Colonic mucosa (tissue), 4 donors: ENCODE measurements around the gene SPECC1L. TPM values are rescaled to one million over a fixed set of nuclear protein-coding genes. Genes with fewer than 3 reads are reported as not detected.

Experiments
- DNase-seq: peaks from one replicate; pipeline ENCODE4 v3.0.0-alpha.2; 2020
- H3K27ac ChIP-seq: fragments of 200-600 bp; one replicate; pipeline ENCODE4 v1.8.0; 2021
- H3K27me3 ChIP-seq: fragments of 200-600 bp; one replicate; pipeline ENCODE4 v1.8.0; 2021
- H3K36me3 ChIP-seq: fragments of 200-600 bp; one replicate; pipeline ENCODE4 v1.8.0; 2021
- H3K4me1 ChIP-seq: fragments of 200-600 bp; one replicate; pipeline ENCODE4 v1.8.0; 2021; ENCODE audit warnings: mild to moderate bottlenecking
- H3K4me3 ChIP-seq: fragments of 200-600 bp; one replicate; pipeline ENCODE4 v1.8.0; 2021
- H3K9ac ChIP-seq, 2 donors: one replicate each; pipeline ENCODE4 v1.7.0; 2013; ENCODE audit warnings: control low read depth in 2 of 2, low read depth in 2 of 2, low read length in 2 of 2
- H3K9me3 ChIP-seq: fragments of 200-600 bp; one replicate; pipeline ENCODE4 v1.8.0; 2021
- intact Hi-C: fragments of 100-400 bp; cut with DNase I; formaldehyde crosslinking; loops from one replicate; pipeline ENCODE4 v1.14.1; 2022
- total RNA-seq, 2 donors: library from RNA; stranded (reverse); fragmentation: NEBNext Ultra II Directional in 1 of 2; extraction: Animal tissue kit (Norgen Biotek cat#: 25700) in 1 of 2; gene quantifications; one replicate each; pipeline ENCODE4 v1.2.1, GENCODE V29; 2021
- TF ChIP-seq, protein P1 (sequence below): fragments of 200-600 bp; IDR thresholded peaks from one replicate; pipeline ENCODE4 v1.8.0; 2022; ENCODE audit warnings: antibody characterized with exemption, mild to moderate bottlenecking
- donor health status: healthy.
- donor health status: DM: no; HTN: no; CAD: no.
- donor health status: DM: no; HTN: no; CAD: no.

The SPECC1L gene
- total RNA-seq, 2 donors from 2014 or later: 45.3 to 55.3 TPM

DNA sequence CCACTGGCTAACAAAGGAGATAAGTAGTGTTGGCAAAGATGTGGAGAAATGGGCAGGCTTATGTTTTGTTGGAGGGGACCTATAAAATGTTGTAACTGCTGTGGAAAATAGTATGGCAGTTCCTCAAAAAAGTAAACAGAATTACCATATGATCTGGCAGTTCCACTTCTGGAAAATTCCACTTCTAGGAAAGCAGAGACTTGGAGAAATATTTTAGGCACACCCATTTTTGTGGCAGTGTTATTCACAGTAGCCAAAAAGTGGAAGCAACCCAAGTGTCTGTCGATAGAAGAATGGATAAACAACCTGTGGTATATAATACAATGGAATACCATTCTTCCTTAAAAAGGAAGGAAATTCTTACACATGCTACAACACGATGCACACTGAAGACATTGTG, 99.8 kb downstream of the SPECC1L start:
- Histone ChIP-seq H3K9ac (no peak overlapping the region), H3K36me3 (no peaks in the 10 kb centered on the region), H3K9me3 (no peaks in the 10 kb centered on the region), H3K27me3 (no peaks in the 10 kb centered on the region), H3K27ac (no peak overlapping the region), H3K4me1 (no peaks in the 10 kb centered on the region), H3K4me3 (no peak overlapping the region)
- intact Hi-C loops: no loop called here
- TF ChIP-seq, protein P1, sequence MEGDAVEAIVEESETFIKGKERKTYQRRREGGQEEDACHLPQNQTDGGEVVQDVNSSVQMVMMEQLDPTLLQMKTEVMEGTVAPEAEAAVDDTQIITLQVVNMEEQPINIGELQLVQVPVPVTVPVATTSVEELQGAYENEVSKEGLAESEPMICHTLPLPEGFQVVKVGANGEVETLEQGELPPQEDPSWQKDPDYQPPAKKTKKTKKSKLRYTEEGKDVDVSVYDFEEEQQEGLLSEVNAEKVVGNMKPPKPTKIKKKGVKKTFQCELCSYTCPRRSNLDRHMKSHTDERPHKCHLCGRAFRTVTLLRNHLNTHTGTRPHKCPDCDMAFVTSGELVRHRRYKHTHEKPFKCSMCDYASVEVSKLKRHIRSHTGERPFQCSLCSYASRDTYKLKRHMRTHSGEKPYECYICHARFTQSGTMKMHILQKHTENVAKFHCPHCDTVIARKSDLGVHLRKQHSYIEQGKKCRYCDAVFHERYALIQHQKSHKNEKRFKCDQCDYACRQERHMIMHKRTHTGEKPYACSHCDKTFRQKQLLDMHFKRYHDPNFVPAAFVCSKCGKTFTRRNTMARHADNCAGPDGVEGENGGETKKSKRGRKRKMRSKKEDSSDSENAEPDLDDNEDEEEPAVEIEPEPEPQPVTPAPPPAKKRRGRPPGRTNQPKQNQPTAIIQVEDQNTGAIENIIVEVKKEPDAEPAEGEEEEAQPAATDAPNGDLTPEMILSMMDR: no peak
- no peak for DNase-seq

DNA sequence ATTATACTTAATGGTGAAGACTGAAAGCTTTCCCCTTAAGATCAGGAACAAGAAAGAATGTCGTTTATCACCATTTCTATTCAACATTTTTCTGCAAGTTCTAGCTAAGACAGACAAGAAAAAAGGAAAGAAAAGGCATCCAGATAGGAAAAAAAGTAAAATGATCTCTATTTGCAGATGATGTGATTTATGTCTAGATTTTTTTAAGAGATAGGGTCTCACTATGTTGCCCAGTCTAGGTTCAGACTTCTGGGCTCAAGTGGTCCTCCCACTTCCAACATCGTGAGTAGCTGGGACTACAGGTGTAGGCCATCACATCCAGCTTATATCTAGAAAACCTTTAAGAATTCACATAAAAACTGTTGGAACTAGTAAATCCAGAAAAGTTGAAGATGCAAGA, 105.4 kb downstream of the SPECC1L start:
- H3K27ac ChIP-seq: no peak overlapping the region
- no peaks in the 10 kb centered on the region for H3K27me3 ChIP-seq
- TF ChIP-seq, protein P1: no peak
- intact Hi-C loops: no loop called here
- no peak for DNase-seq
- no peaks in the 10 kb centered on the region for H3K9me3 ChIP-seq
- H3K4me1 ChIP-seq: no peaks in the 10 kb centered on the region
- no peak overlapping the region for H3K4me3 ChIP-seq
- H3K36me3 ChIP-seq: no peaks in the 10 kb centered on the region
- H3K9ac ChIP-seq: no peak overlapping the region

DNA sequence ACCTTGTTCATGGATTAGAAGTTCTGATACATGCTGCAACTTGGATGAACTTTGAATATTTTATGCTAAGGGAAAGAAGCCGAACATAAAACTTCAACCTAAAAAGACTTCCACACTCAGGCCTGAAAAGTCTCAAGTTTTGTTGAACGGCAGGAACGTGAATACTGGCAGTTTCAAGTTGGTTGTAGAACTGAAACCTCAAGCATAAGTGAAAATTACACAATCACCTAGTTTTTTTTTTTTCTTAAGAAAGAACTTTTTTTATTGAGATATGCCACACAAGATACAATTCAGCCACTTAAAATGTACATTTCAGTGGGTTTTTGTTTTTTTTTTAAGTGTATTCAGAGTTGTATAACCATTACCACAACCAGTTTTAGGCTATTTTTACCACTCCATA, 106.0 kb downstream of the SPECC1L start:
- Histone ChIP-seq H3K4me1 (no peaks in the 10 kb centered on the region), H3K9ac (no peak overlapping the region), H3K4me3 (no peak overlapping the region), H3K9me3 (no peaks in the 10 kb centered on the region), H3K27me3 (no peaks in the 10 kb centered on the region), H3K36me3 (no peaks in the 10 kb centered on the region), H3K27ac (no peak overlapping the region)
- no peak for DNase-seq
- TF ChIP-seq, protein P1: no peak
- intact Hi-C loops: no loop called here

DNA sequence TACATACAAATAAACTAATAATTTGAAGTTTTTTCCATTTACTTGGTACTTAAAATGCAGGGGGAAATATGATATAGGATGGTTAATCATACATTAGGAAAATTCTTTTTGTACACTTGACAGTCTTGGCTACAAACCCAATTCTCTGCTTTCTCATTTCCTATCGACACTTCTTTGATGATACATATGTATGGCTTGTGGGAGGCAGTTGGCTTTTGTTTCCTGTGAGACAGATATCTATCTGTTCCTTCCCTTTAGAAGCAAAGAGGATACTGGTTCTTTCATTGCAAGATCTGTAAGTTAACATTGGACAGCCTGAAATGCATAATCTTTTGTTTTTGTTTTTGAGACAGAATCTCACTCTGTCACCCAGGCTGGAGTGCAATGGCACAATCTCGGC, 108.9 kb downstream of the SPECC1L start:
- no peak overlapping the region for H3K9ac ChIP-seq
- H3K9me3 ChIP-seq: no peaks in the 10 kb centered on the region
- intact Hi-C loops: no loop called here
- no peak overlapping the region for H3K27ac ChIP-seq
- DNase-seq: no peak
- TF ChIP-seq, protein P1: no peak
- no peaks in the 10 kb centered on the region for H3K36me3 ChIP-seq
- H3K27me3 ChIP-seq: no peaks in the 10 kb centered on the region
- no peak overlapping the region for H3K4me3 ChIP-seq
- H3K4me1 ChIP-seq: no peaks in the 10 kb centered on the region

DNA sequence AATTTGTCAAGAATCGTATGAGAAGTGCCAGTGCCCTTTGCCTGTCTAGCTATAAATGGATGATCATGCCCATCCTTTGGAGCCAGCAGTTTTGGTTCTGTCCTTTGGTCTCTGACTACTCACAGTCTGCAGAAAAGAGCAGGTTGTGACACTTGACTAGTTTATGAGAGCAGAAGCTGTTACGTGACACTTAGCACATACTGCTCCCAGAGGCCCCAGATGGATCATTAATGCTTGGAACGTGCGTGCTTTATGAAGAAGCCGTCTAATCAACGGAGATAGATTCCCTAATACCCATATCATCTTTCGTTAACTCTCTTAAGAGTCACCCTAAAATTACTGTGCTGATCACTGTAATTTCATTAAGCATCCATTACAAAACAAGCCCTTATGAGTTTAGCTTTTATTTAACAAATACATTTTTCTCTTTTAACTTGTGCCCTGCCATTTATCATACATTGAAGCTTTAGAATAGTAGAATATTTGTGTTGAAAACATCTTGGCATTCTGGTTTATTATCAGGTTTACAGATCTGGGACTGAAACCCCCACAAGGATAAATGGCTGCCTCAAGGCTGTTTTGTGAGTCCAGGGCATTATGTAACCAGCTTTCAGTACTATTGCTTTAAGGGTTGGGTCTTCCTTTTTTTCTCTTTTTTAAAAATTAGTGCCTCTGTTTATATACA, 109.7 kb downstream of the SPECC1L start:
- Histone ChIP-seq H3K36me3 (no peaks in the 10 kb centered on the region), H3K27ac (no peak overlapping the region), H3K4me1 (no peaks in the 10 kb centered on the region), H3K9ac (no peak overlapping the region), H3K9me3 (no peaks in the 10 kb centered on the region), H3K4me3 (no peak overlapping the region), H3K27me3 (no peaks in the 10 kb centered on the region)
- TF ChIP-seq, protein P1: no peak
- intact Hi-C loops: no loop called here
- no peak for DNase-seq
